MCF 10A (cell line): ENCODE measurements around the gene NUP98. TPM values are rescaled to one million over a fixed set of nuclear protein-coding genes. Genes with fewer than 3 reads are reported as not detected.
A peak's percentile ranks its signal among the peaks of the same experiment; 100 is the strongest.

ENCODE experiments used
- BruUV-seq: library from RNA; stranded (reverse); fragments of 400-500 nt; replicated peaks from 2 replicates; lab custom pipeline; 2021; lab: Mats Ljungman, UMichigan
- CTCF ChIA-PET: fragments of 300-600 bp; sonication (Branson Sonifier 250); formaldehyde crosslinking; extraction: SDS; loops from one replicate; lab custom pipeline; 2021; ENCODE audit warnings: antibody characterized with exemption, inconsistent platforms; lab: Yijun Ruan, JAX
- POLR2A ChIA-PET: fragments of 300-600, 350-650 bp; sonication (Branson Sonifier 250); formaldehyde crosslinking; extraction: SDS; loops from one replicate; lab custom pipeline; 2020; ENCODE audit warnings: antibody characterized with exemption, inconsistent platforms; lab: Yijun Ruan, JAX
- DNase-seq: peaks from one replicate; pipeline ENCODE4 v3.0.0-alpha.2; 2018; ENCODE audit not compliant: unreplicated experiment
- H3K27ac Mint-ChIP-seq: one replicate; pipeline ENCODE4 v1.8.0; 2022; ENCODE audit warnings: mild to moderate bottlenecking, low read depth, mixed read lengths; ENCODE audit not compliant: unreplicated experiment
- H3K27me3 Mint-ChIP-seq: one replicate; pipeline ENCODE4 v1.8.0; 2022; ENCODE audit warnings: mixed read lengths; ENCODE audit not compliant: insufficient read depth, unreplicated experiment
- H3K36me3 Mint-ChIP-seq: one replicate; pipeline ENCODE4 v1.8.0; 2022; ENCODE audit warnings: mild to moderate bottlenecking, moderate library complexity, mixed read lengths; ENCODE audit not compliant: insufficient read depth, unreplicated experiment
- H3K4me1 Mint-ChIP-seq: one replicate; pipeline ENCODE4 v1.8.0; 2022; ENCODE audit warnings: mixed read lengths; ENCODE audit not compliant: insufficient read depth, unreplicated experiment
- H3K4me3 Mint-ChIP-seq: one replicate; pipeline ENCODE4 v1.8.0; 2022; ENCODE audit warnings: mild to moderate bottlenecking, moderate library complexity, mixed read lengths; ENCODE audit not compliant: unreplicated experiment
- H3K9me3 Mint-ChIP-seq: one replicate; pipeline ENCODE4 v1.8.0; 2022; ENCODE audit warnings: mixed read lengths; ENCODE audit not compliant: unreplicated experiment
- CTCF ChIP-seq: fragments of 200-600 bp; IDR thresholded peaks from one replicate; pipeline ENCODE4 v1.8.0; 2022; ENCODE audit warnings: antibody characterized with exemption, mild to moderate bottlenecking; ENCODE audit not compliant: unreplicated experiment
- intact Hi-C: fragments of 100-400 bp; cut with micrococcal nuclease; formaldehyde crosslinking; loops from 2 replicates; pipeline ENCODE4 v1.14.1; 2022
- total RNA-seq: library from RNA; stranded (reverse); gene quantifications from 2 replicates; pipeline ENCODE4 v1.2.3, GENCODE V29; 2022

NUP98 gene
- total RNA-seq, 1 experiment from 2014 or later = 83.7 TPM

GRCh38 chr11:3827434-3828186, 30.3 kb upstream of the NUP98 start:
- TF ChIP-seq CTCF = no peak
- DNase-seq = no peak
- TSS peak; percentile 45 for BruUV-seq
- Mint-ChIP-seq H3K27ac (no peak overlapping the region), H3K27me3 (no peaks in the 10 kb centered on the region), H3K4me1 (peaks cover 20% of the 10 kb centered on the region), H3K9me3 (no peaks in the 10 kb centered on the region), H3K36me3 (peaks cover 51% of the 10 kb centered on the region), H3K4me3 (no peak overlapping the region)
- ChIA-PET CTCF (interaction anchor here (0.7 to 1.0 kb wide), 2 partner anchors 21 to 234 kb away, joined by 3 to 4 read pairs; no protein-coding TSS in a partner anchor), POLR2A (no interaction called here)
- intact Hi-C loops = no loop called here

GRCh38 chr11:3826721-3827120, 29.4 kb upstream of the NUP98 start:
- BruUV-seq = no TSS peak
- Mint-ChIP-seq H3K4me3 (no peak overlapping the region), H3K27me3 (no peaks in the 10 kb centered on the region), H3K36me3 (peaks cover 47% of the 10 kb centered on the region), H3K9me3 (no peaks in the 10 kb centered on the region), H3K27ac (no peak overlapping the region), H3K4me1 (peaks cover 17% of the 10 kb centered on the region)
- TF ChIP-seq CTCF = no peak
- intact Hi-C loops = no loop called here
- no peak for DNase-seq
- POLR2A ChIA-PET = no interaction called here
- CTCF ChIA-PET = interaction anchor here (0.6 to 2.0 kb wide), 3 partner anchors 15 to 872 kb away, joined by 3 to 4 read pairs (median 3); no protein-coding TSS in a partner anchor

GRCh38 chr11:3825473-3826154, 28.3 kb upstream of the NUP98 start:
- ChIA-PET POLR2A (interaction anchor here (1.2 kb wide), 1 partner anchor 16 kb away, joined by 3 read pairs; the partner anchor contains the start of gene RHOG), CTCF (interaction anchor here (0.7 to 2.0 kb wide), 2 partner anchors 16 to 155 kb away, joined by 3 to 4 read pairs; no protein-coding TSS in a partner anchor)
- H3K27me3 Mint-ChIP-seq = no peaks in the 10 kb centered on the region
- DNase-seq = no peak
- peaks cover 15% of the 10 kb centered on the region for H3K4me1 Mint-ChIP-seq
- BruUV-seq = no TSS peak
- no peaks in the 10 kb centered on the region for H3K9me3 Mint-ChIP-seq
- H3K4me3 Mint-ChIP-seq = no peak overlapping the region
- intact Hi-C loops = no loop called here
- no peak for TF ChIP-seq CTCF
- no peak overlapping the region for H3K27ac Mint-ChIP-seq
- peaks cover 36% of the 10 kb centered on the region for H3K36me3 Mint-ChIP-seq
